HG03060 (cell line): Measurements from ENCODE around the gene CAPZA2.

ENCODE experiments used
- ATAC-seq: cut with Tn5 transposase; IDR thresholded peaks from one replicate; pipeline ENCODE4 v1.9.1; 2021; ENCODE audit warnings: low read depth, moderate number of reproducible peaks; ENCODE audit not compliant: unreplicated experiment

CAPZA2 gene

DNA sequence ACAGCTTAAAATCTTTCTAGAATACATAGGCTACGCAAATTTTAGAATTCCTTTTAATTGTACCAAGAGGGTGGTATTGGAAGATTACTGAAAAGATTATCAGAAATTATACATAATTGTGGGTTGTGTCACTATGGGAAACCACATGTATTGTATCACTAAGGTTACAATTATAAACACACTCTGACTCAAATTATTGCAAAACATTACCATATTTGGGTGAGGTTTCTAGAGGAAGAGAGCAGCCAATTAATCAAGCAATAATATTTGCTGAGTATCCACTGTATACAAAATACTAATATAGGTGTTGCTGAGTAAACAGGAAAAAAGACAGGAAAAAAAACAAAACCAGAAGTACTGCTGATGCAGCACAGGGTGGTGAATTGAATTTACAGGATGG, 3.1 kb upstream of the CAPZA2 start:
- no peak for ATAC-seq

DNA sequence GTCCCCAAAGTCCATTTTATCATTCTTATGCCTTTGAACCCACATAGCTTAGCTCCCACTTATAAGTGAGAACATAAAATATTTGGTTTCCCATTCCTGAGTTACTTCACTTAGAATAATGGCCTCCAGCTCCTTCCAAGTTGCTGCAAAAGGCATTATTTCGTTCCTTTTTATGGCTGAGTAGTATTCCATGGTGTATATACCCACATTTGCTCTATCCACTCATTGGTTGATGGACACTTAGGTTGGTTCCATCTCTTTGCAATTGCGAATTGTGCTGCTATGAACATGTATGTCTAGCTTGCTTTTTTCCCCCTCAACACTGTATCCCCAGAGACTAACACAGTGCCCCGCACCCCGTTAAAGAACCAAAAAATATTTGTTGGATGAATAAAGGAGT, 670 bp upstream of the CAPZA2 start:
- ATAC-seq: no peak

DNA sequence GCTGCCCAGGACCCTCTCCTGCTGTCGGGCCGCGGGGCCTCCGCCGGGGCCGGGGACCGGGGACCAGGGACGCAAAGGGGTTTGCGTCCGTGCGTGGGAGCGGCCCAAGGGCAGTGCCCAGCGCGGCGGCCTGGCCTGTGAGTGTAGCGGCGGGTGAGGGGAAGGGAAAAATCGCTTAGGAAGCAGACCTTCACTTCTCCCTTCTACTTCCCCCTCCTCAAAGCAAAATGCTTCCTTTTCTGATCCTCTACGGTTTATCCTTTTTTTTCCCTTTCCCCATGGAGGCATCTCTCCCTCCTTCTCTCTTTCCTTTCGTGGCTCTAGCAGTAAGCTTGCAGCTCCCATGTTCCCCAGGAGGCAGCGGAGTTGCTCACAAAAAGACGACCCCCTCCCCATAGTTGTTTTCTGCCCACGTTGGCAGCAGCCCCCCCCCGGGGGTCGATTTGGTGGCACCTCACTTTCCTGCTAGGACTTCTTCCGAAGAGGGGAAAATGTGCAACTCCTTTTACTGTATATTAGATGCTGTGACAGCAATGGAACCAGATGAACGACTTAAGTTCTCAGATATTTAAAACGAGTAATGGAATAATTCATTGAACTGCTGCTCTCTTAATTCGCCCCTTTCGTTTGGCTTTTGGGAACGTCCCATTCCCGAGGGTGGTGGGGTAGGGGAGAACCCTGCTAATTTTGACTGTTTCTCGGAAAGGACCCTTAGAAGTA, 724 bp downstream of the CAPZA2 start:
- ATAC-seq: peak; percentile 19

DNA sequence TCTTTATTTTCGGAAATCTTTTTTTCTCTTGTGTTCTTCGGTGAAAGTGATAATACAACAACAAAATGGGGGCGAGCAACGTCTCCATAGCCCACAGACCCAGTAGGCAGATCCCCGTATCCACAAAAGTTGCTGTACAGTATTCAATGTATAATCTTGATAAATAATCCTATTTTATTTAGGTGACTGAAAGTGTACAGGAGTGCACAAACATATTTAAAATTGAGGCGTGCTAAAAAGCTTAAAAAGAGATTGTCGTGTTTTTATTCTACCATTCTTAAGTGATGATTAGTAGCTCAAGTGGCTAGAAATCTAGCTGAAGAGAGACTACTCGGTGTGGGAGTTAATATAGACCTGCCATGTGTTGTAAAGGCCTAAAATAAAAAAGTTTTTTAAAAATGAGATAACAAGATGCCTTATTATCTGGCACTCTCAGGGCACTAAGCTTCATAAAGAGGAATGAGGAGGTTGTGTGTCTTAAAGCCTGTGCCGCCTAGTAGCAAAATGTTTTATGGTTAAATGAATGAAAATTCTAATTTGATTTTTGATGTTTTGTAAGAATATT, 1.6 kb downstream of the CAPZA2 start:
- no peak for ATAC-seq

DNA sequence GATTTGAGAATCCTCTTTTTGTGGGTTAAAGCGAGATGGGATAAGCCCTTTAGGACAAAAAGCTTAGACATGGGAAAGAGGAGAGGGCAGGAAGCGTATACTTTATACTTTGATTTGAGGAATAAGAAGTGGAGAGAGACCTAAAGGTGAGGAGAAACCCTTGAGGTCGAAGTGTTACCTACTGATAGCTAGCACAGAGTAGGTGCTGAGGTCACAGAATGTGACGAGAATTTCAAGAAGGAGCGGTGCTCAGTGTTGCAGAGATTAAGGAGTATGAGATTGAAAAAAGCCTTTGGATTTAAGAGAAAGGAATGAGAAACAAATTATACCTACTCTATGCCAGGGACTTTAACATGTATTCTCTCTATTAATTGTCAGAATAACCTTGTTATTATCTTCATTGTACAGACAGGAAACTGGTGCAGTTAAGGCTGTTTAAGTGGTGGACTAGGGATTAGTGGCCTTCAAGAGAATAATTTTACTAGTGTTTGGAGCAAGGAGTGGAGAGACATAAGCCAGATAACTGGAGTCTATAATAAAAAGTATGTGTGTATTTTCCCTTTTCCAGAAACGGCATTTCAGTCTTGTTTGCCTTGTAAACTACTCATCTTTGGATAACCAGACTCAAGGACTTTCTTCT, 8.8 kb downstream of the CAPZA2 start:
- ATAC-seq: no peak

DNA sequence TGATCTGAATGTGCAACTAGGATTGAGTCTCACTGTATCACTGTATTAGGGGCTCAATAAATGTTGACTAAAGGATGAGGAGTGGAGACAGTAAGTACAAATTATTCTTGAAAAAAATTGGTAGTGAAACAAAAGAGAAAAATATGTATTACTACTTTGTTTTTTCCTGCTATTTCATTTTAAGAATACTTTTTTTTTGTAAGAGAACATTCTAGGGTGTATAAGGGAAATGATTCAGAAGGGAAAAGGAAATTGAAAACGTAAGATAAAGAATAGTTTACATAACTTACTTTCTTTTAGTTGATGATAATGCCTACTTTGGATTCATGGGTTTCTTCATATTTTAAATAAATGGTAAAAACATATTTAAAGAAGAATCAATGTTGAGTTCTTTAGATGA, 9.6 kb downstream of the CAPZA2 start:
- no peak for ATAC-seq

DNA sequence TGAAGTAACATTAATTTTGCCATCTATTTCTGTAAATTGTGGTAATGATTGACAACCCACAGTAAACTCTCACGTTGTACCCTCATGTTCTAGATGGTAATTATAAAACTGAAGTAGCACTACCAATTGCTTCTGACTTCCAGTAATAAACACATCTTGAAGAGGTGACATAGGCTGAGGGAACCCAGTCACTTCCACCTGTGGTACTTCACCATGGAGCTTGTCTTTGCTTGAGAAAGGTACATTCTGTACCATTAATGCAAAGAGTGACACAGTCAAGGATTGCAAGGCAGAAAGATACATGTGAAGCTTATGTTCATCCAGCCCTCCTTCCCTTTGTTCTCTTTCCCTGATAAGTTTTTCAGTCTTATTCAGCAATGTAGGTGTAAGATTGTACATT, 11.2 kb downstream of the CAPZA2 start:
- ATAC-seq: no peak

DNA sequence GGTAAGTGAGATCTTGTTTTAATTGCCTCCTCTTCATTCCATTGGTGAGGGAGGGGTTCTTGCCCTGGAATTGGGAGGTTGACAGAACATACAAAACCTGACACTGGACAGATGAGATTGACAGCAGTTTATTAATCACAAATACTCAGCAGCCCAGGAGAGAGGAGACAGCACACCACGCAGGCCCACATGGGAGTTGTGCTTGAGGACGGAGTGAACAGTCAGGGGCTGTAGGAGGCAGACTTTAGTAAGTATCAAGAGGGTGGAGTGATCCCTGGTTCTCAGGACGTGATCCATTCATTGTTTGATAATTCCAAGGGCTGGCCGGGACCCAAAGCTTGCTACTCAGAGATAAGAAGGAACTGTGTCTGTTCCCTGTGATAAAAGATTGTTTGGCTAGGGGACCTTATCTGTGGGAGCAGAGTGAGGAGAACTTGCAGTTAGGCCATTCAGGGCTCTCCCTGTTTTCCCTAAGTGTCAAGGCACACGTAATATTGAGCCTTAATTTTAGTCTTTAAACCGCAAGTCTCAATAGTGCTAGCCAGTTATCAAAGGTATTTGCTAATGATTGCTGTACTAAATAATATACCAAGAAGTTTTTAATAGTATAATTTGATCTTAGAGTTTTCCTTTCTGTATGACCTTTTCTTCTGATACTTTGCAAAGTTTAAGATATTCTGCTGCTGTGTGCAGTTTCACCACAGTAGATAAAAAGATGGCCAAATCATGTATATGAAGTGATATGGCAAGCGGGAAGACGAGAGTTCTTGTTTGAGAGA, 14.5 kb downstream of the CAPZA2 start:
- ATAC-seq: no peak

DNA sequence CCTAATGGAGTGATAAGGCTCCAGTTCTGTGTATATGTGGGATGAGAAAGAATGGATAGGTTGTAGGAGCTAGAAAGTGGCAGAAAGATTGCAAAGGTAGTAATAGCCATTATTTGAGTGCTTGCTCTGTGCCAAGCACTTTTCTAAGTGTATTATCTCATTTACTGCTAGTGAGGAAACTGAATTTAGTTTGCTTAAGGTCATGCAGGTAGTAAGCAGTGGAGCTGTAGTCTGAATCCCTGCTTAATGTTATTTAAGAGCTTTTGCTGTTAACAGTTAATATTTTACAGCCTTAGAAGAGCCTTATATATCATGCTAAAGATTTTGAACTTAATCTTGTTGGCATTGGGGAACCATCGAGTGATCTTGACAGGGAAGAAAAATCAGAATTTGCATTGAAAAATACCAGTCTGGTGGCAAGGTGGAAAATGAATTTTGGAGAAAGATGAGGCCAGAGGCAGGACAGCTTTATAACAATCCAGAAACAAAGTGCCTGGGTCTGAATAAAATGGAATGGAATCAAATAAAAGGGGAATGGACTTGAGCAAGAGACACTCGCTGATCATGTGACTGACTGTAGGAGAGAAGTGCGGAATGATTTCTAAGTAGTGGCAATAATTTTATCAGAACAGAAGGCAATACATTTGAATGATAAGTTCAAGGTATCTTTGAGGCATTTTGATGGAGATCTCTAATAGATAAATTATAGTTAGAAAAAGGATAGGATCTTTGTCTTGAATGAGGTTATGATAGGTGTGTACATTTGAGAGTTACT, 15.2 kb downstream of the CAPZA2 start:
- ATAC-seq: no peak

DNA sequence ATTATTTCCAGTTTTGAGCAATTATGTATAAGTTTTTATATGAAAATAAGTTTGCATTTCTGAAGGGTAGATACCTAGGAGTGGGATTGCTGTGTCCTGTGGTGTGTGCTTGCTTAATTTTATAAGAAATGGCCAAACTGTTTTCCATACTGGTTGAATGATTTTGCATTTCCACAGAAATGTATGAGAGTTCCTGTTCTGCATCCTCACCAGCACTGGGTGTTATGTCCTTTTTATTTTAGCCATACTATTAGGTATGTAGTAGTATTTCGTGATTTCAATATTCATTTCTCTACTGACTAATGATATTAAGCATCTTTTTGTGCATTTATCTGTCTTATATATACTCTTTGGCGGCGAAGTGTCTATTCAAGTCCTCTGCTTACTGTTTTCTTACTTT, 22.3 kb downstream of the CAPZA2 start:
- no peak for ATAC-seq

DNA sequence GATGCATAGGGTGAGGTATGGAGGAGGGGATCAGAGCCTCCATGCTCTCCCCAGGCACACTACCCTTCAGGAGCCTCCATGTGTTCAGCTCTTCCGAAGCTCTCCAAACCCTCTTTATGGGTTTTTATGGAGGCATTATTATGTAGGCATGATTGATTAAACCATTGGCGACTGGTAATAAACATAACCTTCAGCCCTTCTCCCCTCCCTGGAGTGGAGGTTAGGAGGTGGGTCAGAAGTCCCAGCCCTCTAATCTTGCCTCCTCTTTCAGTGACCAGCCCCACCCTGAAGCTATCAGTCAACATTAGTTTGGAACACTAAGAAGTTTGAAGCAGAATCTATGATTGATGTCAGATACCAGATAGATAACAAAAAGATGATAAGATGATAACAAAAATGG, 23.3 kb downstream of the CAPZA2 start:
- no peak for ATAC-seq

DNA sequence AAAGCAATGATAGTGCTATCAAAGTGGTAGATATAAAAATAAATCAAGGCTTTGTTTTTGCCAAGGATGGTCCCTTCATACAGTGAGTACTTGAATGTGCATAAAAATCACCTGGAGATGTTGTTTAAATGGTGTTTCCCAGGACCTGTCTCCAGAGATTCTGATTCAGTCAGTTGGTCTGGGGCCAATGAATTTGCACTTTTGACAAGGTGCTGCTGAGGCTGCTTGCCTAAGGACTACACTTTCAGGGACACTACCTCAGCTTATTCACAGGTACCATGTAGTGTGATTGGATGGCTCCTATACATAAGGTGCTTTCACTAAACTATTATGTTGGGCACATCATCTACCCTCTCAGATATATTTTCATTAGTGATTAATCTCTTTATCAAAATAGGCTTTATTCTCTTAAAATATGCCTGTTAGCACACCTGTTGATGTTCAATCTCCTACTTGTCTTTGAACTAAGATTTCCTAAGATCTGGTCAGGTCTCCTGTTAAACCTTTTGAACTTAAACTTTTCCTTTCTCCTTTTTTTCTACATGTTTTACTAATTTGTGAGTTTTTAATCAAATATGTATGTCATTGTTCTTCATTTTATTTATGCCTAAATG, 24.3 kb downstream of the CAPZA2 start:
- no peak for ATAC-seq

DNA sequence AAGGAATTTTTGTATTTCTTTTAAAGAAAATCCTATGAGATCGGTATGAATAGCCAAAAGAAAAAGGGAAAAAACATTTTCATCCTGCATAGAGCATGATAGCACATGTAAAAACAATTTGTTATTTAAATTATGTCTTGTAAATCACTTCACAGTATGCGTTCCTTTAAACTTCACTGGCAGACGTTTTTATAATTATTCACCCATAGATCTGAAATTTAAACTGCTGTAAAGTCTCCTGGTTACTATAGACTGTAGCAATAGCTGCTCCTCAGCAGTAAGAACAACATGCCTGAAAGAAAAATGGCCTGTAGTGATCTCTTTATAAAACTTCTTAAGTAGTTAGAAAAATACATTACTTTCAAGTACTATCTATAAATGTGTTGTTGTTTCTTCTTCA, 26.5 kb downstream of the CAPZA2 start:
- no peak for ATAC-seq

DNA sequence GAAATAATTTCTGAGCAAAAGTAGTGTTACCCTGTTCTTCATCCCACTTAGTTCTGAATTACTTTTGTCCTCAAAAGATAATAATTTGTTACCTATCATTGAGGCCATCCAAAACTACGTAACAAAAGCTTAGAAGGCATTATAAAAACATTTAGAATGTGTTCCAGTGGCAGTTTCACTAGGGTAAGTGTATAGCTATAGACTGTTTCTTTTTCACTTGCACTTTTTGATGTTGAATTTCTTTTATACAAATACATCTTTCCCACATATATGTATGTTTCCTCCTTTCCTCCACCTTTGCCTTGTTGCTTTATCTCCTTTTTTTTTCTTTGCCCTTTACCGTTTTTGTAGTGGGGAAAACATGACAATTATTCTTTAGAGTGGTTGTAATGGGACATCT, 33.5 kb downstream of the CAPZA2 start:
- ATAC-seq: no peak

DNA sequence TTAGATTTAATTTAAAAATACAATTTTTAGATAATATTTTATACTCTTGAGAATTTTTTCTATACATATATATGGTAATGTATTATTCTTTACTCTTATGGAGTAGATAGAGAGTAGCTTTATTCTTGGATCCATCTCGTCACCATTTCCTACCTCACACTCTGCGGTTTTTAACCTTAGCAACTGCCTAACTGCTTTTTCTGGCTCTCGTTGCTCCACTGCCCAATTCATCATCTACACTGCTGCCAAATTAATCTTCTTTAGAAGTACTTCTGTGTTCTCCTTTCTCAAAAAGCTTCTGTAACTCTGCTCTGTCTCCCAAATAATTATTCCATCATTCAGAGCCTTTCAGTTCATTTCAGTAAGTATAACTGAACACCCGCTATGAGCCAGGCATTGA, 35.3 kb downstream of the CAPZA2 start:
- ATAC-seq: no peak

DNA sequence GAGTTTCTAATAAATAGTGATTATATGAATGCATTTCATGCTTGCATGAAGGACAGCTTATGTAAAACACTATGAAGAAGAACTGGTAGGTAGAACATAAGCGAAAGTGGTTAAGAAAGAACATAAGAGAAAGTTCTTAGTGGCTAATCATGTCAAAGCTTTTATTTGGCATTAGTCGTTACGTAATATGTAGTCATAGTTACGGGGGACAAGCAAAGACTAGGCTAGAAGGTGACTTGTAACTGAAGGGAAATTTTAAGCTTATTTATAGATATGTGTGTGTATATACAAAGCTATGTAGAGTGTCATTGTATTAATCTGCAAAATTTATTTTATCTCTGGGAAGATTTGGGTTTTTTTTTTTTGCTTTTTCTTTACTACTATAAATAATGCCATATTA, 36.9 kb downstream of the CAPZA2 start:
- no peak for ATAC-seq

DNA sequence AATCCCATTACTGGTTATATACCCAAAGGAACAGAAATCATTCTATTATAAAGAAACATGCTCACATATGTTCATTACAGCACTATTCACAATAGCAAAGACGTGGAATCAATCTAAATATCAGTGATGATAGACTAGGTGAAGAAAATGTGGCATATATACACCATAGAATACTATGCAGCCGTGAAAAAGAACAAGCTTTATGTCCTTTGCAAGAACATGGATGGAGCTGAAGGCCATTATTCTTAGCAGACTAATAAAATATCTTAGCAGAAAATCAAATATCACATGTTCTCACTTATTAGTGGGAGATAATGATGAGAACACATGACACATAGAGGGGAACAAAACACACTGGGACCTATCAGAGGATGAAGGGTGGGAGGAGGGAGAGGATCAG, 38.8 kb downstream of the CAPZA2 start:
- no peak for ATAC-seq

DNA sequence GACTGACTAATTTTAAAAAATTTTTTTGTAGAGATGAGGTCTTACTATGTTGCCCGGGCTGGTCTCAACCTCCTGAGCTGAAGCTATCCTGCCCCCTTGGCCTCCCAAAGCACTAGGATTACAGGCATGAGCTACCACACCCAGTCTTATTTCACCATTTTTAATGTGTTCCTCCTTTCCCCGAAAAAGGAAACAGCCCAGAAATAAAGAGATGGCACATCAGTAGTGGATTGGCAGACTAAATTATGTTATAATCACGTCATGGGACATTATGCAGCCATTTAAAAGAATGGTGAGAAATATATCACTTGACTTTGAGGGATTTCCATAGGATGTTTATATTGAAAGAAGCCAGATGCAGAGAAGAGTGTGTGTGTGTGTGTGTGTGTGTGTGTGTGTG, 40.5 kb downstream of the CAPZA2 start:
- no peak for ATAC-seq

DNA sequence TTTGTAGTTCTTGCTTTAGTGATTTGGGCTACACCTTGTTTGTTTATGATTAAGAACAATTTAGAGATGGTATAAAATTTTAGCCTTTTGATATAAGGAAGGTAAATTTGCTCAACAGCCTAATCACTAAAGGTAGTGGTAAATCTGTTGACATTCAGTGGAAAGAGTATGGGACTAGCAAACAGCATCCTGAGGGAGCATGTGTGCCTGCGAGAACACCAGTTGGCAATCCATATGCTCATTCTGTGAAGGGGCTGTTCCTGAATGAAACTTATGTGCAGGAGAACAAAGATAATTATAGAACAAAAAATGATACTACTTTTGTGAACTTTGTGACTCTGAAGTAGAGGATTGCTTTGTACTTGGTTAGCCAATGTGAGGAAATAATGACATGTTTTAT, 44.0 kb downstream of the CAPZA2 start:
- no peak for ATAC-seq

DNA sequence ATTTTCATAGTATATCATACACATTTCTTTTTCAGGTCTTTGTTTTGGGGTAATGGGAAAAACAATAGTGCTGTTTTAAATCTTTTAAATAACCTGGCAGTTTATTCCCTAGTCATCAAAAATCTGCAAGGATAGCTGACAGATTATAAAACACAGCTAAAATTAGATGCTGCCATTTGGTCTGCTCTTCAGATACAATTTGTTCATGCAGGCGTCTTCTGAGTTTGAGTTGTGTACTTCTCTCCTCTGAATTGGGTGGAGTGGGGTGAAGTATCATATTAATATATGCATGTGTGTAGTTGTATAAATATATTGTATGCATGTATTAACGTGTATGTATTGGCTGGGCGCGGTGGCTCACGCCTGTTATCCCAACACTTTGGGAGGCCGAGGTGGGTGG, 48.0 kb downstream of the CAPZA2 start:
- ATAC-seq: no peak
